HG03354 (cell line): ENCODE measurements around the gene JOSD1.

Experiments
- ATAC-seq: cut with Tn5 transposase; IDR thresholded peaks from one replicate; pipeline ENCODE4 v1.9.1; 2021; ENCODE audit warnings: mild to moderate bottlenecking; ENCODE audit not compliant: unreplicated experiment, poor library complexity, severe bottlenecking

Gene JOSD1

DNA sequence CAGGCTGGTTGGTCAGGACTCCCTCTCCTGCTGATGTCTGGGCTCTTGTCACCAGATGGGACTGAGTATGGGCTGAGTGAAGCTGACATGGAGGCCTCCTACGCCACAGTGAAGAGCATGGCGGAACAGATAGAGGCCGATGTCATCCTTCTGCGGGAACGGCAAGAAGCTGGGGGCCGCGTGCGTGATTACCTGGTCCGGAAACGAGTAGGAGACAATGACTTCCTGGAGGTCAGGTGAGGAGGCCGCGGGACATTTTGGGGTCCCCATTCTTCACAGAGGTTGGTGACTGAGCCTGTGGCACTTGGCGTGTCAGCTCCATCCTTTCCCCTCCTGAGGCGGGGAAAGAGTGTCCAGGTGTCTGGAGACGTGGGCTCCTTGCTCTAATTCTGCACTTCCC is 15.1 kb upstream of the JOSD1 start:
- ATAC-seq = no peak

GRCh38 chr22:38715176-38715764 is 14.5 kb upstream of the JOSD1 start:
- ATAC-seq = no peak

- ATAC-seq = no peak
These were observed 13.2 kb upstream of the JOSD1 start for GRCh38 chr22:38713921-38714320.

DNA sequence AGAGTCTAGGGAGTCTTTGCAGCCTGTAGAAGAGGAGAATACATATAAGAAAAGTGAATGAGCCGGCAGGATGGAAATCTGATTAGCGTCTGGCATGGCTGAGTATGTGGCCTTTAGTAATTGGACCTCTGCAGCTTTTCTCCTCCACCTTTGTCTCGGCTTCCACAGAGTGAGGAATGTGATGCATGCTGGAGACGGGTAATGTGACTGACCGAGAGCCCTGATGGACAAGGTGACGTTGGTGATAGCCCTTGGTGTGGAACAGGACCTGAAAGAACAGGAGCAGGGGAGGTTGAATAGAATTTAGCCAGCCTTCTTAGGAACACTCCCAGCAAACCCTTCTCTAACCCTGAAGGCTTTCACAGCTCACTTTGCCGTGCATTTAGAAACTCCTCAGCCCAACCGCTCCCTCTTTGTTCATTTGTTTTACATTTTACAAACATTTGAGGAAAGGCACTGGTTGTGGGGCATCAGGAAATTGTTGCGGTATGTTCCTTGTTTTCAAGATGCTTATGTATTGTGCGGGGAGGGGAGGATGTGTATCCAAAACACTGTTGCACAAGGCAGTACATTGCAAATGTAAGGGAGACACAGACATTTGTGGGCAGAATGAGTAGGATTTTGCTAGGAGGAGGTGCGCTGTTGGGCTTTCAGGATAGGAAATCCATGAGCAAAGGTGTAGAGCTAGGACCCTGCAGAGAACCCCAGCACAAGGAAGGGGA is 11.9 kb upstream of the JOSD1 start:
- no peak for ATAC-seq

DNA sequence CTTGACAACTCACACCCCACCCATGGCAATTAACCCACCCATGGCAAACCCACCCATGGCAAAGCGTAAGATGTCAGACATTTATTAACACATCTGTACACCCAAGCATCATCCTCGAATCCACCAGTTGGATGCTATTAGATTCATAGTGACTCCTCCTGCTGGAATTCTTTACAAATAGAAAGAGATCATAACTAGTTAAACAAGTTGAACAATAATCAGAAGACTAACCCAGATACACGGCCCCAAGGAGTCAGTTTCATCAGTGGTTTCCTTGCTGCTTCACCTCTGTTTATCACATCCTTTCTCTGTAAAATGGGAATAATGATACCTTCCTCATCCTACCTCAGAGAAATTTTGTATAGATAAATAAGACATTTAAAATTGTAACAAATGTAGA is 10.1 kb upstream of the JOSD1 start:
- ATAC-seq = no peak

DNA sequence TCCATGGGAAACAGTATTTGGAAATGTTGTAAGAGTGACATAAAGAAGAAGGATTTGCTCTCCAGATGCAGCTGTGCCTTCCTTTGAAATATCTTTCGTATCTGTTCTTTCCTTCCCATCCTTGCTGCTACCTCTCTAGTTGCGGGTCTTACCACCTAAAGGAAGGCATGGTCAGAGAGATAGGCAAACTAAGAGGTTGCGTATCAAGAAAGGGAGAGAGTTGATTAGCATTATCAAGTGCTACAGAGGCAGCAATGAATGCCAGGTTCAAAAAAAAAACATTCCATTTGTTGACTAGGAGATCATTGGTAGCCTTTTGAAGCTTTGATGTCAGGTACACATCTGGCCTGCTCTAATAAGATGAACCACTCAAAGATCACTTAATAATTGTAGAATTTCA is 9.6 kb upstream of the JOSD1 start:
- ATAC-seq = no peak

- no peak for ATAC-seq
These were observed 8.6 kb upstream of the JOSD1 start for GRCh38 chr22:38709306-38709705.

DNA sequence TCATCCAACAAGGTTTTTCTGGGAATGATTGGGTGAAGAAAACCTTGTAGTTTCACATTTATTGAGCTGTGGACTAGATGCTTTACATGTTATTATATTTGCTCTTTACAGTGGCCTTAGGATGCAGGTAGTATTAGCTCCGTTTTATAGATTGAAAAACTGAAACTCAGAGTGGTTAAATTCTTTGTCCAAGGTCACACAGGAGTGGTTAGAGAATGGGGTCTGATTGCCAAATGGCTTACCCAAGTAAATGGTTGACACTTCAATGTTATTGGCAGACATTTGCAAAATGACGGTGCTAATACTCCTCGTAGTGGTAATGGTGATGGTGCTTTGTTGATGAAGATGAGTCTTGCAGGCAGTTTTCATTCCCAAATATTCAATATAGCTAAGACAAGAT is 7.2 kb upstream of the JOSD1 start:
- no peak for ATAC-seq

GRCh38 chr22:38707346-38707745 is 6.6 kb upstream of the JOSD1 start:
- ATAC-seq = no peak

- ATAC-seq = no peak
These were observed 6.1 kb upstream of the JOSD1 start for GRCh38 chr22:38706901-38707195.

DNA sequence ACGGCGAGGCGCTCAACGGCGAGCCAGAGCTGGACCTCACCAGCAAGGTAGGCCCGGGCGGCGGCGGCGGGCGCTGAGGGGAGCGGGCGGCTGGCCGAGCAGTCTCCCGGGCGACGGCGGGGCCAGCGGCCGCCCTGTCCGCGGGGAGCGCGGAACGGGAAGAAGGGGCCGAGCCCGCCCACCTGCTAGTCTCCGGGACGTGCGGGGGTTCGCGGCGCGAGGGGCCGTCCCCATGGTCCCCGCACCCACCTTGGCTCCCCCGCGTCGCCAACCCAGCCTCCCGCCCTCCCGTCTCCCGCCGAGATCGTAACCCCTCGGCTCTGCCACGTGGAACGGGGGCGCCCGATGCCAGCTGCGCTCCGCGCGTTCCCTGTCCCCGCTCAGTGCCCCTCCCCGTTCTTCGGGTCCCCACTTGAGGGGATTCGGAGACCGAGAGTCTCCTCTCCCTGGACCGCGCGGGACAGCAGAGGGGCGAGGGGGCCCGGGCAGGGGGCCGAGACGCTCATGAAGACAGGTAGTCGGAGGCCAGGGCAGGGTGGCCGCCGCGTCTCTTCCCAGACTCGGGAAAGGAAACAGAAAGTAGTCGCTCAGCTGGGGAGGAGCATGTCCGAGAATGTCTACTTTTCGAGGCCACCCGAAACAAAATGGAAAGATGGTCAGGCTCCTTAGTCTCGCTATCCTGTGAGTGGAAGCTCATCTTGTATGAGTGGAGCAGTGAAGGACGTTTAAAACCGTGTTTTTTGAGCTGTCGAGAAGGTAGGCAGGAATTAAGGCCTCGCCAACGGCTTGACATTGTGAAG is 5.6 kb upstream of the JOSD1 start:
- ATAC-seq = no peak

DNA sequence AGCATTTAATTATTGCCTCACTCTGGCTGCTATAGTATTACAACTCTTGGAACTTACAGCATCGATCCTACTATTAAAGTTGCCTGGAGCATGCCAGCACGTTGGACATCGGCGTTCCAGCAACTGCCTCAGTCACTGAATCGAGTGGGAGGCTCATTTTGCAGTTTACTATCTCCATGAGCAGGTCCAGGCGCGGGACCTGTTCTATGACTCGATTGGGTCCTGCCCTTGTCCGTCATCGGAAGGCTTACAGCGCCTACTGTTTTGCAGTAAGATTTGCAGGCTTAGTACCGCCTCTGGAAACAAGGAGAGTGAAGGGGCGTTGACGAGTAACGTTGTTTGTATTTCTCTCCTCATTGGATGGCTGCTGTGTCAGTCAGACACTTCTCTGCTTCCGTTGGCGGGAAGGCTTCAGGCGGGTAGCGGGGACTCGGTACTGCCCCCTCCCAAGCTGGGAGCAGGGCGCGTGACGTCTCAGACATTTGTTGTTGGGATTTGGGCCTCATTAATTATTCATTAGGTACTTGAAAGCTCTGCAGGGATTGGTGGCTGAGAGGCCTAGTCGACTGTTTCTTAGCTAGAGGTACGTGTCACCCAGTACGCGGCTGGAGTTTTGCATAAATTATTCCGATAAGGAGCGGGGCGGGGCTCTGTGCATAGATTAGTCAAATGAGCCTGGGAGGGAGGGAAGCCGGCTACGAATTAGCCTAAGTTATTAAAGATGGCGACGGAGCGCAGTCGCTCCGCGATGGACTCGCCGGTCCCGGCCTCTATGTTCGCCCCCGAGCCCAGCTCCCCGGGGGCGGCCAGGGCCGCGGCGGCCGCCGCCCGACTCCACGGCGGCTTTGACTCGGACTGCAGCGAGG is 4.7 kb upstream of the JOSD1 start, which contains the start of gene GTPBP1:
TSS of gene GTPBP1 (plus strand) at position 710 of the 866 bp plus-strand sequence. CDS start at position 722, 12 bp downstream.
- peak; percentile 76 for ATAC-seq

DNA sequence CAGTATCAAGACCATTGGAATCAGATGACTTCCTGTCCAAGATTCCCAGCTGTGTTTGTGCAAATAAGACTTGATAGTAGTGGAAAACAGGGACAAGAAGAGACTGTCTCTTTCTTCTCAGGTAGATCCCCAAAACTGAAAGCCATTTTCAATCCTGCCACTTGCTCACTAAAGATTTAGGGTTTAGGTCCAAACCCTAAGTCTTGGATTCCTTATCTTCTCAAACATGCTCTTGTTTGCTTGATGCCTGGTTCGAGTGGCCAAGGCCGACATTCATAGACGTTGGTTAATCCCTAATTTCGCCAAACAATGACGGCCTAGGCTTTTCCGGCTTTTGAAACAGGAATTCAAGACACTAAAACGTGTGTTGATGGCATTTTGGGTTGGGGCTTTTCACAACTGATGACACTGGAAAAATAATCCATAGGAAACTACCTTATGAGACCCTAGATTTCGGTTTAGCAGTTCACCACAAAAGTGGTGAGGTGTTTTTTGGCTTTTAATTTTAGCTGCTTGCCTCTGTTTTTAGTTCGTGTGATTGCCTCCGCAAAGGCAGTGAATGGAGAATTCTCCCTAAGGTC is 4.0 kb upstream of the JOSD1 start:
- ATAC-seq = no peak

DNA sequence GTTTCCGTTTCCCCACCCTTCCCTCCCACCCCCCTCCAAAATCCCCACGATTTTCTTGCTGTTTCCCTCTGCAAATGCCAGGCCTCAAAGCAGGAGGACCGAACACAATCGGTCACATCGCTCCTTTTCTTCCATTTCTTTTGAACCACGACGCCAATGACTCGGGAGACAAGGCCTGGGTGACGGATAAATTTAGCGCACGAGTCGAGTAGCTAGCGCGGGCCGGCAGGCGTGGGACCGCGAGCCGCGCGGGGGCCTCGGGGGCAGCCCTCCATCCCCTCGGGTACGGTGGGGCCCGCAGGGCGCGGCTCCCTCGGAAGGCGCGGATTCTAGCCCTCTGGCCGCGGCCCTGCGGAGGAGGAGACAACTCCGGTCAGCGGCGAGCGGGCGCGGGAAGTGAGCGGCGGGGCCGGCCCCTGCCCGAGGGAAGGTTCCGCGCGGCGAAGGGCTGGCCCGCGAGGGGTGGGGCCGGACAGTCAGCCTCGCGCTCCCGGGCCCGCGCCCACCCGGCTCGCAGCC is 414 bp downstream of the JOSD1 start:
- ATAC-seq = peak; percentile 28

DNA sequence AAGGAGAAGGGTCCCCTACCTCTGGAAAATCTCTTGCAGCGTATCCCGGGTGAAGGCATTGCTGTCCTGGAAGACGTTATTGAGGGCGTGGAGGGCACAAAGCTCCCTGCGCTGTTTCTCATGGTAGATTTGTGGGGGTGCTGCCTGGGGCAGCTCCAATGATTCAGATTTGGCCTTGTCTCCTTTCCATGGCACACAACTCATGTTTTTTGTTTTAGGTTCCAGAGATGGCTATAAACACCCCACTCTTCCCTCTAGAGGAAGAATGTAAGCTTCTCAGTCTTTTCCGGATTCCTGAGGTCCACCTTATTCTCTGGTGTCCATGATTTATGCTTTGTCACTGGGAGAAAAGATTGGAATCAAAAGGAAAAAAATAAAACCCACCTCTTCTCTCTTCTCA is 959 bp downstream of the JOSD1 start:
- ATAC-seq = no peak

DNA sequence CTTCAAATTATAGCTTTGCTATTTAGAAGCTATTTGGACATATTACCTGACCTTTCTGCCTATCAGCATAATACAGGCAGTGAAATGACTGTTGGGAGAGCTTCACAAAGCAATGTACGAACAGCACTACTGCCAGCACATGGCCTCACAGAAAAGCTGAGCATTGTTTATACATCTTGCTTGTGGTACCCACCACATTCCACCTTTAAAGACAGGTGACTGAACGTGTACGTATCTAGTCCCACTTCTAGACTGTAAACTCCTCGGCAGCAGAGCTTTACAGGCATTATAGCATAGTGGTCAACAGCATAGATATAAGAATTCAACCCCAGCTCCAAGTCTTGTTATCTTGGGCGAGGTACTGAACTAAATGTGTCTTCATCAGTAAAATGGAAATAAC is 1.6 kb downstream of the JOSD1 start:
- no peak for ATAC-seq

- ATAC-seq = no peak
These were observed 2.2 kb downstream of the JOSD1 start for GRCh38 chr22:38698407-38699094.

GRCh38 chr22:38697425-38698089 is 3.2 kb downstream of the JOSD1 start:
- no peak for ATAC-seq
